Activated CD4-positive, alpha-beta T cell treated with anti-CD3 and anti-CD28 coated beads, Interleukin-2, amount 10 ng/mL, durations not matched to agents 7 days and 5 days (primary cell): ENCODE data around the gene GALNT2. TPM values are rescaled to one million over a fixed set of nuclear protein-coding genes. Genes with fewer than 3 reads are reported as not detected.

Source experiments
- CTCF ChIA-PET: fragments of 350-600 bp; sonication (Branson Sonifier 250); formaldehyde crosslinking; loops from one replicate; lab custom pipeline; 2021; ENCODE audit warnings: antibody characterized with exemption; lab: Charles Lee
- POLR2A ChIA-PET: fragments of 350-600 bp; sonication (Branson Sonifier 250); formaldehyde crosslinking; loops from one replicate; lab custom pipeline; 2021; ENCODE audit warnings: antibody characterized with exemption; lab: Charles Lee
- DNase-seq: peaks from one replicate; pipeline ENCODE4 v3.0.0-alpha.2; 2020
- H3K27ac Mint-ChIP-seq: one replicate; pipeline ENCODE4 v1.8.0; 2021; ENCODE audit warnings: mild to moderate bottlenecking, moderate library complexity, mixed read lengths
- H3K27me3 Mint-ChIP-seq: one replicate; pipeline ENCODE4 v1.8.0; 2021; ENCODE audit warnings: mixed read lengths
- H3K36me3 Mint-ChIP-seq: one replicate; pipeline ENCODE4 v1.8.0; 2021; ENCODE audit warnings: low read depth, mixed read lengths
- H3K4me1 Mint-ChIP-seq: one replicate; pipeline ENCODE4 v1.8.0; 2021; ENCODE audit warnings: mixed read lengths
- H3K4me3 Mint-ChIP-seq: one replicate; pipeline ENCODE4 v1.8.0; 2021; ENCODE audit warnings: mild to moderate bottlenecking, moderate library complexity, mixed read lengths
- H3K9me3 Mint-ChIP-seq: one replicate; pipeline ENCODE4 v1.8.0; 2021; ENCODE audit warnings: mixed read lengths
- total RNA-seq, 2 experiments: library from RNA; stranded (reverse); gene quantifications; one replicate each; pipeline ENCODE4 v1.2.3, GENCODE V29; 2021

GALNT2 gene
- total RNA-seq, 2 experiments from 2014 or later, result 22.7 to 28.4 TPM

- CTCF ChIA-PET, result interaction anchor here (0.9 kb wide), 1 partner anchor 41 kb away, joined by 3 read pairs; no protein-coding TSS in a partner anchor
- peak overlapping the region; percentile 87 for H3K4me3 Mint-ChIP-seq
- peaks cover 4% of the 10 kb centered on the region for H3K9me3 Mint-ChIP-seq
- peaks cover 54% of the 10 kb centered on the region for H3K4me1 Mint-ChIP-seq
- POLR2A ChIA-PET, result interaction anchor here (0.7 kb wide), 1 partner anchor 393 kb away, joined by 3 read pairs; no protein-coding TSS in a partner anchor
- H3K27ac Mint-ChIP-seq, result peak overlapping the region; percentile 87
- DNase-seq, result no peak
- H3K27me3 Mint-ChIP-seq, result no peaks in the 10 kb centered on the region
- peaks cover 4% of the 10 kb centered on the region for H3K36me3 Mint-ChIP-seq
Observed at GRCh38 chr1:230068621-230068873, 1.5 kb downstream of the GALNT2 start.

- Mint-ChIP-seq H3K27ac (peak overlapping the region; percentile 87), H3K27me3 (no peaks in the 10 kb centered on the region), H3K4me1 (peaks cover 54% of the 10 kb centered on the region), H3K9me3 (peaks cover 3% of the 10 kb centered on the region), H3K36me3 (peaks cover 4% of the 10 kb centered on the region), H3K4me3 (peak overlapping the region; percentile 87)
- CTCF ChIA-PET, result interaction anchor here (0.9 to 1.5 kb wide), 3 partner anchors 10 to 41 kb away, joined by 3 to 8 read pairs (median 3); no protein-coding TSS in a partner anchor
- DNase-seq, result peak; percentile 22
- POLR2A ChIA-PET, result interaction anchor here (0.7 kb wide), 1 partner anchor 394 kb away, joined by 3 read pairs; no protein-coding TSS in a partner anchor
Observed at GRCh38 chr1:230068952-230069684, 2.1 kb downstream of the GALNT2 start.

DNA sequence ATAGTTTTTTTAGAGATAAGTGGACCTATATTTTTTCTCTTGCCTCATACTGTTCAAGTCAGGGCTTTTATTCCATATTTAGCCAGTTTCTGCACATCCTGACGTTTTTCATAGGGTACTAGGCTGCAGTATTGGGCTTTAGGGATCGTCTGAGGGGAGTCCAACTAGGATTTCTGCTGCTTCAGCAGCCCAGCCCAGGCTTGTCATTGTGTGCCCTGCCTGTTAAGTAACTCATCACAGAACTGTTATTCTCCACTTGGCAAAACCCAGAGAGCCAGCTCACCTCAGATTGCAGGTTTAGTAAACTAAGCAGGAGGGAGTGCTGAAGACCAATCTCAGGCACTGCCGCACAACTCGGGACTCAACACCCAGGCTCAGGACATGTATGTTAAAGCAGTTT is 2.8 kb downstream of the GALNT2 start:
- Mint-ChIP-seq H3K9me3 (no peaks in the 10 kb centered on the region), H3K27ac (no peak overlapping the region), H3K36me3 (peaks cover 4% of the 10 kb centered on the region), H3K27me3 (no peaks in the 10 kb centered on the region), H3K4me1 (peaks cover 54% of the 10 kb centered on the region), H3K4me3 (no peak overlapping the region)
- DNase-seq, result no peak
- CTCF ChIA-PET, result interaction anchor here (1.0 to 1.5 kb wide), 2 partner anchors 11 kb away, joined by 3 to 8 read pairs; no protein-coding TSS in a partner anchor
- POLR2A ChIA-PET, result no interaction called here

- CTCF ChIA-PET, result interaction anchor here (1.0 to 1.5 kb wide), 2 partner anchors 10 to 12 kb away, joined by 3 to 8 read pairs; no protein-coding TSS in a partner anchor
- Mint-ChIP-seq H3K36me3 (peaks cover 4% of the 10 kb centered on the region), H3K4me3 (no peak overlapping the region), H3K4me1 (peaks cover 51% of the 10 kb centered on the region), H3K27me3 (no peaks in the 10 kb centered on the region), H3K27ac (no peak overlapping the region), H3K9me3 (no peaks in the 10 kb centered on the region)
- POLR2A ChIA-PET, result no interaction called here
- no peak for DNase-seq
Observed at GRCh38 chr1:230070321-230071208, 3.5 kb downstream of the GALNT2 start.

DNA sequence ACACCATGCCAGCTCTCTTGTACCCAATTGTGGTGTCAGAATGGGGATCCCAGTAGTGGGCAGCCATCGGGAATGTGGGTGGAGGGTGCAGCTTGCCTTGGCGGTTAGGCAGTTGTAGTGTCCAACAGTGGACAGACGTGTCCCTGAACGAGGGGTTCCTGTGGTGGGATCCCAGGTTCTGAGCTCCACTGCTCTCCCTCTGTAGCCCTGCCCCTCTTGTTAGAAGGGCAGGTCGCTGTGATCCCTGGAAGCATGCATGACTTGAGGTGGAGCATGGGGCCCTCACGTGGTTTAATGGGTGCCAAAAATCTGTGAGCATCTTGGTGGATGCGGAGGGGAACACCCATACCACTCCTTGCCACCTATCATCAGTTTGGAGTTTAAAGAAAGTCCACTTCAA is 4.3 kb downstream of the GALNT2 start:
- Mint-ChIP-seq H3K27ac (no peak overlapping the region), H3K27me3 (no peaks in the 10 kb centered on the region), H3K9me3 (no peaks in the 10 kb centered on the region), H3K36me3 (peaks cover 4% of the 10 kb centered on the region), H3K4me1 (peaks cover 51% of the 10 kb centered on the region), H3K4me3 (no peak overlapping the region)
- CTCF ChIA-PET, result interaction anchor here (1.0 kb wide), 2 partner anchors 12 to 14 kb away, joined by 3 read pairs; no protein-coding TSS in a partner anchor
- DNase-seq, result no peak
- POLR2A ChIA-PET, result no interaction called here

DNA sequence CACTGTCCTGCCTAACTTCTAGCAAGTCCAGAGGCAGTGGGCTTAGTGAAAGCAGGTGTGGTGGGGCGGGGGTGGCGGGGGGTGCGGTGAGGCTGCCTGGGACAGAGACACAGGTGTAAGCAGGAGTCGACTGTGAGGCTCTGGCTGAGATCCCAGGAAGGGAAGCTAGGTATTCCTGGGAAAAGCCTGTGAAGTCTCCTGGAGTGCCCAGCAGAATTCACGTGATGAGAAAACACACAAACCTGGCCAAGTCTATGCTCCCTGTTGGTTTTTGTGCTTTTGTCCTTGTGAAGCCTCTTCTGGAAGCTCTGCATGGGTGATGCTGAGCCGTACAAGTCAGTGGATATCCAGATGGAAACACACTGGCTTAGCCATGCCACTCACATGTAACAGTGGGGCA is 5.3 kb downstream of the GALNT2 start:
- peaks cover 7% of the 10 kb centered on the region for H3K36me3 Mint-ChIP-seq
- no peak overlapping the region for H3K27ac Mint-ChIP-seq
- peaks cover 58% of the 10 kb centered on the region for H3K4me1 Mint-ChIP-seq
- no peaks in the 10 kb centered on the region for H3K27me3 Mint-ChIP-seq
- ChIA-PET POLR2A (no interaction called here), CTCF (interaction anchor here (0.6 to 1.0 kb wide), 3 partner anchors 11 to 506 kb away, joined by 3 read pairs; no protein-coding TSS in a partner anchor)
- DNase-seq, result no peak
- H3K9me3 Mint-ChIP-seq, result no peaks in the 10 kb centered on the region
- no peak overlapping the region for H3K4me3 Mint-ChIP-seq

GRCh38 chr1:230072866-230073265 is 5.8 kb downstream of the GALNT2 start:
- ChIA-PET CTCF (no interaction called here), POLR2A (no interaction called here)
- no peak for DNase-seq
- H3K9me3 Mint-ChIP-seq, result no peaks in the 10 kb centered on the region
- no peak overlapping the region for H3K4me3 Mint-ChIP-seq
- no peaks in the 10 kb centered on the region for H3K27me3 Mint-ChIP-seq
- no peak overlapping the region for H3K27ac Mint-ChIP-seq
- peaks cover 8% of the 10 kb centered on the region for H3K36me3 Mint-ChIP-seq
- H3K4me1 Mint-ChIP-seq, result peaks cover 59% of the 10 kb centered on the region

DNA sequence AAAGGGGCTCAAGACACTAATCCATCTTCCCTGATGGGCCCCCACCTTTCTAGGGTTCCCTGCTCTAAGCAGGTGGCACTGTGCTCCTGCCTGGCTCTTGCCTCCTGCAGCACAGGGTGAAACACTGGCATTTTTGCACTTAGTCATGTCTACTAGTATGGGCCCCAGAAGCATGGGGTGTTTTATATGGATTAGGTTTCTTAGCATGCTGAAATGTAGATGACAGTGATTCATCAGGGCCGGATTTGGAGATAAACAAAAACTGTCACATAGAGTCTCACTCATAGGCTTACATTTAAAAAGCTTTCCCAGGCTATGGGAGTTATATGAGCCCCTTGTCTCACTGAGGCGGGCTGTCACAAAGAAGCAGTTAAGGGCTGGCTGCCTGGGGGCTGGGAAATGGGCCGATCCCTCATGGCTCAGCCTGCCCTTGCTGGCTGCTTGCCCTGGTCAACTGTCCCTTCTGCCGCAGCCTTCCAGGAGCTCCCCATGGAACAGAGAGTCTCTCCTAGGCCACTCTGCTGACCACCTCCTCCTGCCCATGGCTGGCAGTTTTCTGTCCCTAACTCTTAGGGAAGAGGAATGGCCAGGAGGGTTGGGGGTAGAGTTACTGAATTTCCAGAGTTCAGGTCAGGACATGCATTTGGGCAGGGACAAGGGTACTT is 6.5 kb downstream of the GALNT2 start:
- no peaks in the 10 kb centered on the region for H3K9me3 Mint-ChIP-seq

DNA sequence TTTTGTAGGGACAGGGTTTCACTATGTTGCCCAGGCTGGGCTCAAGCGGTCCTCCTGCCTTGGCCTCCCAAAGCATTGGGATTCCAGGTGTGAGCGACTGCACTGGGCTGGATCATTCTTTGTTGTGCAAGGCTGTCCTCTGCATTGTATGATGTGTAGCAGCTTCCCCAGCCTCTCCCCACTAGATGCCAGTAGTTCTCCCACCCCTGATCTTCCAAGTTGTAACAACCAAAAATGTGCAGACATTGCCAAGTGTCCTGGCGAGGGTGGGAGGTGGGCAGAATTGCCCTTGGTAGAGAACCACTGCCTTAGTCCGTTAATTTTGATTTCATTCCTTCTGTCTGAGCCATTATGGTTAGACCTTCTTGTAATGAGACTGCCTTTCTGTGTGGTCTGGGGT is 7.2 kb downstream of the GALNT2 start:
- H3K9me3 Mint-ChIP-seq, result no peaks in the 10 kb centered on the region
- H3K4me1 Mint-ChIP-seq, result peaks cover 49% of the 10 kb centered on the region
- CTCF ChIA-PET, result no interaction called here
- no peak for DNase-seq
- POLR2A ChIA-PET, result interaction anchor here (0.5 kb wide), 1 partner anchor 59 kb away, joined by 5 read pairs; no protein-coding TSS in a partner anchor
- H3K36me3 Mint-ChIP-seq, result peaks cover 4% of the 10 kb centered on the region
- no peaks in the 10 kb centered on the region for H3K27me3 Mint-ChIP-seq
- H3K27ac Mint-ChIP-seq, result no peak overlapping the region
- no peak overlapping the region for H3K4me3 Mint-ChIP-seq

More for the DNA sequence above, 6.5 kb downstream of the GALNT2 start:
- DNase-seq, result no peak
- Mint-ChIP-seq H3K4me3 (no peak overlapping the region), H3K27me3 (no peaks in the 10 kb centered on the region), H3K4me1 (peaks cover 57% of the 10 kb centered on the region), H3K36me3 (peaks cover 5% of the 10 kb centered on the region), H3K27ac (no peak overlapping the region)
- POLR2A ChIA-PET, result no interaction called here
- CTCF ChIA-PET, result interaction anchor here (0.6 kb wide), 1 partner anchor 136 kb away, joined by 3 read pairs; no protein-coding TSS in a partner anchor

- DNase-seq, result no peak
- Mint-ChIP-seq H3K9me3 (no peaks in the 10 kb centered on the region), H3K36me3 (peaks cover 4% of the 10 kb centered on the region), H3K27ac (no peak overlapping the region), H3K4me3 (no peak overlapping the region), H3K27me3 (no peaks in the 10 kb centered on the region), H3K4me1 (peaks cover 44% of the 10 kb centered on the region)
- POLR2A ChIA-PET, result no interaction called here
- CTCF ChIA-PET, result no interaction called here
Observed at GRCh38 chr1:230074762-230075161, 7.7 kb downstream of the GALNT2 start.

- Mint-ChIP-seq H3K4me3 (no peak overlapping the region), H3K9me3 (no peaks in the 10 kb centered on the region), H3K27me3 (no peaks in the 10 kb centered on the region), H3K4me1 (peaks cover 32% of the 10 kb centered on the region), H3K36me3 (peaks cover 8% of the 10 kb centered on the region), H3K27ac (no peak overlapping the region)
- ChIA-PET POLR2A (no interaction called here), CTCF (no interaction called here)
- DNase-seq, result no peak
Observed at GRCh38 chr1:230076121-230076520, 9.1 kb downstream of the GALNT2 start.

DNA sequence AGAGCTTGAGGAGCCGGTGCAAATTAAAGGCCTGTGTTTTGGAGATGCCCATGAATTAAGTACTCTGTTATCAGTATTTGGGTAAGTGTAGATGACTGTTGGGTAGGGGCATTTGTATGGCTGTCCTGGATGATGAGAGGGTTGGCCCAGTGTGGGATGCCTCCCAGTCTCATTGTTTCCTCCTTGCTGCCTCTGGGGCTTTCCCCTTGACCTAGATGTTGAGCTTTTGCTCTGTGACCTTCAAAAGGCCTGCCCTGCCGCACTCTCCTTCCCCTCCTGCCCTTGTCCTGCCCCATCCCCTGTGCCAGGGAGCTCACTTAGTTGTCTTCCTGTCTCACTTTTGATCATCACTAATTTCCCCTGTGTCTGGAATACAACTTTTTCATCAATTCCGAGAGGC is 10.0 kb downstream of the GALNT2 start:
- peaks cover 17% of the 10 kb centered on the region for H3K36me3 Mint-ChIP-seq
- ChIA-PET POLR2A (no interaction called here), CTCF (interaction anchor here (1.0 to 1.1 kb wide), 2 partner anchors 18 to 27 kb away, joined by 3 read pairs; no protein-coding TSS in a partner anchor)
- H3K27ac Mint-ChIP-seq, result no peak overlapping the region
- DNase-seq, result no peak
- peaks cover 29% of the 10 kb centered on the region for H3K4me1 Mint-ChIP-seq
- H3K4me3 Mint-ChIP-seq, result no peak overlapping the region
- no peaks in the 10 kb centered on the region for H3K9me3 Mint-ChIP-seq
- no peaks in the 10 kb centered on the region for H3K27me3 Mint-ChIP-seq
